B cell (primary cell): ENCODE results near the gene KIAA1328.

Experiments
- EZH2 ChIP-seq: IDR thresholded peaks from 2 replicates; pipeline ENCODE4 v1.6.1; 2012; ENCODE audit warnings: borderline replicate concordance, low read depth, mild to moderate bottlenecking, moderate library complexity, low read length; ENCODE audit not compliant: insufficient read depth, poor library complexity, severe bottlenecking
- TF ChIP-seq, protein P1 (sequence below): fragments of 200-600 bp; IDR thresholded peaks from one replicate; pipeline ENCODE4 v1.8.0; 2022; ENCODE audit warnings: antibody characterized with exemption, mild to moderate bottlenecking

DNA sequence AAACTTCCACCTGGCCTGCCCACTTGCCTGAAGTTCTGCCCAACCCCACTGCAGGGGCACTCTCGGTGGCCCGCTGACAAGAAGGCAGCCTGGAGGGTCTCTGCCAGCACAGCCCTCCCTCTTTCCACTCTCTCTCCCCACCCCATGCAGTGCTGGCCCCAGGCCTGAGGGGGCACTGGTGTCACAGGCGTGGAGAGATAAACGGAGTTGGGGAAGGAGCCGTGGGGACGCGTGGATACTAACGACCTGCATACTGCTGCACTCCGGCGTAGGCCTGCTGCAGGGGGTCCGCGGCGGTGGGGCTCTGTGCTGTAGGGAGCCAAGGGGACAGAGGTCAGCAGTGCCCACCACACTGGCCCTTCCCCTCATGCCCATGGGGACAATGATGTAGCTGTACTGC is 437.4 kb downstream of the KIAA1328 start:
- TF ChIP-seq, protein P1, sequence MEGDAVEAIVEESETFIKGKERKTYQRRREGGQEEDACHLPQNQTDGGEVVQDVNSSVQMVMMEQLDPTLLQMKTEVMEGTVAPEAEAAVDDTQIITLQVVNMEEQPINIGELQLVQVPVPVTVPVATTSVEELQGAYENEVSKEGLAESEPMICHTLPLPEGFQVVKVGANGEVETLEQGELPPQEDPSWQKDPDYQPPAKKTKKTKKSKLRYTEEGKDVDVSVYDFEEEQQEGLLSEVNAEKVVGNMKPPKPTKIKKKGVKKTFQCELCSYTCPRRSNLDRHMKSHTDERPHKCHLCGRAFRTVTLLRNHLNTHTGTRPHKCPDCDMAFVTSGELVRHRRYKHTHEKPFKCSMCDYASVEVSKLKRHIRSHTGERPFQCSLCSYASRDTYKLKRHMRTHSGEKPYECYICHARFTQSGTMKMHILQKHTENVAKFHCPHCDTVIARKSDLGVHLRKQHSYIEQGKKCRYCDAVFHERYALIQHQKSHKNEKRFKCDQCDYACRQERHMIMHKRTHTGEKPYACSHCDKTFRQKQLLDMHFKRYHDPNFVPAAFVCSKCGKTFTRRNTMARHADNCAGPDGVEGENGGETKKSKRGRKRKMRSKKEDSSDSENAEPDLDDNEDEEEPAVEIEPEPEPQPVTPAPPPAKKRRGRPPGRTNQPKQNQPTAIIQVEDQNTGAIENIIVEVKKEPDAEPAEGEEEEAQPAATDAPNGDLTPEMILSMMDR, result no peak
- no peak for TF ChIP-seq EZH2
